ENCODE data around the gene MRPS25.
"Not testable (repeated sequence)": the region's sequence is repeated elsewhere in the genome, so short reads cannot be mapped to it uniquely, and the experiment has no call there.

Gene MRPS25

GRCh38 chr3:15042936-15043335 lies 22.2 kb downstream of the MRPS25 start:
- DNase-seq = no peak

- DNase-seq = no peak
Measured at GRCh38 chr3:15041950-15042349, 23.2 kb downstream of the MRPS25 start.

DNA sequence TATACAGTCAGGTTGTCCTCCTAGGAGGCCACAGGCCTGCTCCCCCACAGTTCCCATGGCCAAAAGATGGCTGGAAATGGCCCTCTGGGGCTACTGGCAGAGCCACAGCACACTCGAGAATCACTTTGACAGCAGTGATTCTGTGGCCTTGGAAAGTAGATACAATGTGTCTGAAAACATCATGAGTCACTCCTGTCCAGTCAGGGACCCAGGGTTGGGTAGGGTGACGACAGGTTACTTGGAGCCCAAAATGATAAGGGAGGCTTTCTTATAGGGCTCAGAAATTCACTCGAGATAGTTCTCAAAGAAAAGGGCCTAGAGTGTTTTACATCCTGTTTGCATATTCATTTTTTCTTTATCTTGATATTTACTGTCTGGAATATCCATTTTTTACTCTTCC lies 24.3 kb downstream of the MRPS25 start:
- no peak for DNase-seq

- no peak for DNase-seq
Measured at GRCh38 chr3:15038306-15038705, 26.8 kb downstream of the MRPS25 start.

DNA sequence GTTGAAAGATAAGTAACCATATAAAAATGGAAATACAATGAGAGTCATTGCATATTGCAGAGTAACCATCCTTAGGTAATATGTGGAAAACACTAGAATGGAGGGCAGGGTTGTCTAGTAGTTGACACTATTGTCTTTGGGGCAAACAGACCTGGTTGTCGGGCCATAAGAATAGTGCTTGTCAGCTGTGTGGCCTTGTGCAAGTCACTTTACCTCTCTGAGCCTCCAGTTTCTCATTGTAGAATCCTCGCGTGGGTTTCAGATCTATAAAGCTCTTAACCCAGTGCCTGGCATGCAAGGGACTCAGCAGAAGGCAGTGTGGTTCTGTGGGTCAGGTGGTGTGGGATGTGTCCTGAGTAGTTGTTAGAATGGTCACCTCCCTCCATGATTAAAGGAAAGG lies 32.0 kb downstream of the MRPS25 start:
- no peak for DNase-seq

- no peak for DNase-seq
Measured at GRCh38 chr3:15032650-15033049, 32.5 kb downstream of the MRPS25 start.

DNA sequence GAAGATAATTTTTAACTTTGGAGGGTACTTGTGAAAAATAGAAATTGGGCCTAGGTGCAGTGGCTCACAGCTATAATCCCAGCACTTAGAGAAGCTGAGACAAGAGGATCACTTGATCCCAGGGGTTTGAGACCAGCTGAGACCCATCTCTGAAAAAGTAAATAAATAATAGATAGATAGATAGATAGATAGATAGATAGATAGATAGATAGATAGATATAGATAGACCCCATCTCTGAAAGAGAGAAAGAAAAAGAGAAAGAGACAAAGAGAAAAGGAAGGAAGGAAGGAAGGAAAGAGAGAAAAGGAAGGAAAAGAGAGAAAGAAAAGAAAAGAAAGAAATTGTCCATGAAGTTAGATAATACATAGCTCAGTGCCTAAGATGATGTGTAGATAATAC lies 35.5 kb downstream of the MRPS25 start:
- DNase-seq = no peak

- DNase-seq = no peak
Measured at GRCh38 chr3:15023719-15024118, 41.4 kb downstream of the MRPS25 start.

DNA sequence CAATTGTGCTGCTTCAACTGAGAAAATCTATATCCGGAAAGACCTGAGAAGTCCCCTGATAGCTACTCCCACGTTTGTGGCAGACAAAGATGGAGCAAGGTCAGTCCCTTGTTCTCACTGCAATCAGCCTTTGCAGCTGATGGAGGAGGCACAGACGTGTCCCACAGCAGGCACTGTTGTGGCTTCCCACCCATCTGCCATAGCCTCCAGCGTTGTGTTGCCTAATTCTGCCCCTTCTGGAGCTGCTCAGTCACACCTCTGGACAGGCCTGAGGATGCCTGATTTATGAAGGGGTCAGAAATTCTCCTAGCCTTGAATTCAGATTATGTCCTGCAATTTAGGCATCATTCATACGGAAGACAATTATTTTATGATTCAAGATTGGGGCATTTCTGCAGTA lies 41.9 kb downstream of the MRPS25 start:
- DNase-seq = no peak

GRCh38 chr3:15017191-15017590 lies 47.9 kb downstream of the MRPS25 start:
- DNase-seq = no peak

- DNase-seq = no peak
Measured at GRCh38 chr3:15015456-15015855, 49.7 kb downstream of the MRPS25 start.

- DNase-seq = no peak
Measured at GRCh38 chr3:15014606-15015328, 50.3 kb downstream of the MRPS25 start.

- DNase-seq = no peak
Measured at GRCh38 chr3:15011174-15011573, 53.9 kb downstream of the MRPS25 start.

DNA sequence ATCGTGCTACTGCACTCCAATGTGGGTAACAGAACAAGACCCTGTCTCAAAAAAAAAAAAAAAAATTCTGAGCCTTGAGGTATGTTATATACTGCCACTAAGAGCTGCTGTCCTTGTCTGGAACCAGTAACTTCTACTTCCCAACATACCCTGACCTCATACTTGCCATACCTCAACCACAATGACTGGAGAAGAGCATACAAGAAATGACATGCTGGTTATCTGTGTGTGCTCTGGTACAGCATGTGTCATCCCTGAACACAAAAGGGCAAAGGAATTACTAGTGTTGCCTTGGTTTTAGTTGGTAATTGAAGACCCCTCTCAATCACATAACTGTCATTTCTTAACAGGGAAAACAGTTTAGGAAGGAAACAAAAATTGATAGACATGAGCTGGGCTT lies 54.5 kb downstream of the MRPS25 start:
- no peak for DNase-seq

DNA sequence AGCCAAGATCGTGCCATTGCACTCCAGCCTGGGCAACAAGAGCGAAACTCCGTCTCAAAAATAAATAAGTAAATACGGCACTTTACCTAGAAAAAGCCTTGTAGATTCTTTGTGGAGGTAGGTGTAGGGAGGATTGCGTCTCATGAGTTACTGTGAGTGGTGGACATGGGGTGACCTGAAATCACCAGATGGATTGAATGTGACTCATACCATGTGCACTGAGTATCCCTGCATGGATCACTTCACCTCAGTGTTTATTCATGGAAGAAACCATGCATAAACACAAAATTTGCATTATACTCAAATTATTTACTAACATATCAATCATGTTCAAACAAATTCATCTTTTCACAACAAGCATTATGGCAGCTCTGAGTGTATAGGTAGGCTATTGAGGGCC lies 55.9 kb downstream of the MRPS25 start:
- DNase-seq = no peak

GRCh38 chr3:15007681-15008141 lies 57.4 kb downstream of the MRPS25 start:
- no peak for DNase-seq

DNA sequence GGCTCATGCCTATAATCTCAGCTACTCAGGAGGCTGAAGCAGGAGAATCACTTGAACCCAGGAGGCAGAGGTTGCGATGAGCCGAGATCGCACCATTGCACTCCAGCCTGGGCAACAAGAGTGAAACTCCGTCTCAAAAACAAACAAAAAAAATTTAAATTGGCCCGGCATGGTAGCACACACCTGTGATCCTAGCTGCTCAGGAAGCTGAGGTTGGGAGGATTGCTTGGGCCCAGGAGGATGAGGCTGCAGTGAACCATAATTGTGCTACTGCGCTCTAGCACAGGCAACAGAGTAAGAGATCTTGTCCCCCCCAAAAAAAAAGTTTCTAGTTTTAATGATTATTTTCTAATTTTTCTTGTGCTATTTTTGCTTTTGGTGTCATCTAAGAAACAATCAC lies 65.9 kb downstream of the MRPS25 start:
- DNase-seq = not testable (repeated sequence)
